IPS-15b (cell line): Measurements from ENCODE around the gene NCOA4.
"Not testable (repeated sequence)": the region's sequence is repeated elsewhere in the genome, so short reads cannot be mapped to it uniquely, and the experiment has no call there.

Experiments used
- H3K27me3 ChIP-seq: one replicate; pipeline ENCODE4 v1.6.1; 2013; ENCODE audit warnings: low read length; ENCODE audit not compliant: control insufficient read depth, insufficient read depth
- H3K36me3 ChIP-seq: one replicate; pipeline ENCODE4 v1.6.1; 2013; ENCODE audit warnings: low read length; ENCODE audit not compliant: control insufficient read depth, insufficient read depth
- H3K4me1 ChIP-seq: one replicate; pipeline ENCODE4 v1.6.1; 2013; ENCODE audit warnings: mild to moderate bottlenecking, low read length; ENCODE audit not compliant: control insufficient read depth, insufficient read depth
- H3K4me3 ChIP-seq: one replicate; pipeline ENCODE4 v1.5.1; 2013; ENCODE audit warnings: low read depth, low read length
- H3K9ac ChIP-seq: one replicate; pipeline ENCODE4 v1.6.1; 2013; ENCODE audit warnings: low read depth, mild to moderate bottlenecking, low read length
- H3K9me3 ChIP-seq: one replicate; pipeline ENCODE4 v1.6.1; 2013; ENCODE audit warnings: mild to moderate bottlenecking, low read length; ENCODE audit not compliant: control insufficient read depth, insufficient read depth

Gene NCOA4

DNA sequence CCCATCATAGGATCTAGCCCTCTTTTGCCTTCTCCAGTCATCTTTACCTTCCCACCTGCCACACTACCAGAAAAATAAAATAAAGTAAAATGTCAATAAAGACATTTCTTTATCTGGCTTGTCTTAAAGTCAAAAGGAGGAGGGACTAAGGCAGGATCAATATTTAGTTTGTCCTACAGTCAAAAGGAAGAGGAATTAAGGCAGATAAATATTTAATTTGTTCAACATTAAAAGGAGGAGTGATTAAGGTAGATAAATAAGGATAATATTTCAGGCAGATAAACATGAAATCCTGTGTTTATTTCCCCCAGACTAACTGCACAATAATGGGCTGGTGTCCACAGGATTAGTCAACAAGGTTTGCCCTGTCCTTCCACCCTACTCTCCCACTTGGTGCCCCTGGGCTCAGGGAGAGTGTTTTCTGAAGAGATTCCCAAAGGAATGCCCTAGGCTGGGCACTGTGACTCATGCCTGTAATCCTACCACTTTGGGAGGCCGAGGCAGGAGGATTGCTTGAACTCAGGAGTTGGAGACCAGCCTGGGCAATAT is 33.9 kb upstream of the NCOA4 start:
- Histone ChIP-seq H3K9me3 (no peaks in the 10 kb centered on the region), H3K9ac (no peak overlapping the region), H3K4me1 (peaks cover 2% of the 10 kb centered on the region), H3K27me3 (no peaks in the 10 kb centered on the region), H3K4me3 (no peak overlapping the region), H3K36me3 (no peaks in the 10 kb centered on the region)

DNA sequence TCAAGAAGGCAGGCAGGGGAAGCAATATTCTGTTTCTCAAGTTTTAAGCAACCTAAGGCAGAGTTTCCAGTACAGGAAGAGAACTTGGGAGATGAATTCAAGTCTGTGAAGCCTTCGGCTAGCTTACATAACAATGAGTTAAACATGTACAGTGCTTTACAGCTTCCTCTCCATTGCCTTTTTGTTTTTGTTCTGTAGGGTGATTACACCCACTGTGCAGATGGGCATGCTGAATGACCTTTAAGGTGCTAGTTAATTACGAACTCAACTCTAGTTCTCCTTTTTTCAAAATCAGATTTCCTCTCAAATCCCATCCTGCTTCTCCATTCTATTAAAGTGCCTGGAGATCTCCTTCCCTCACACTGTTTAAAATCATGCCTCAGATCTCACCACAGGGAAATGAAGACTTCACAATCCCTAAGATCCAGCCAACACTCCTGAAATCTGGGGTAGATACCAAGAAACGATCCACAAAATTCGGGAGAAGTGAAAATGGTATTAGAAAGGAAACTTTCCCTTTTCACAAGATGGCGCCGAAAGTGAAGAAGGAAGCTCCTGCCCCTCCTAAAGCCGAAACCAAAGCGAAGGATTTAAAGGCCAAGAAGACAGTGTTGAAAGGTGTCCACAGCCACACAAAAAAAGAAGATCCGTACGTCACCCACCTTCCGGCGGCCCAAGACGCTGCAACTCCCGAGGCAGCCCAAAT is 32.5 kb upstream of the NCOA4 start:
- Histone ChIP-seq H3K4me3 (no peak overlapping the region), H3K9ac (no peak overlapping the region), H3K27me3 (no peaks in the 10 kb centered on the region), H3K36me3 (no peaks in the 10 kb centered on the region), H3K4me1 (peaks cover 2% of the 10 kb centered on the region), H3K9me3 (no peaks in the 10 kb centered on the region)

DNA sequence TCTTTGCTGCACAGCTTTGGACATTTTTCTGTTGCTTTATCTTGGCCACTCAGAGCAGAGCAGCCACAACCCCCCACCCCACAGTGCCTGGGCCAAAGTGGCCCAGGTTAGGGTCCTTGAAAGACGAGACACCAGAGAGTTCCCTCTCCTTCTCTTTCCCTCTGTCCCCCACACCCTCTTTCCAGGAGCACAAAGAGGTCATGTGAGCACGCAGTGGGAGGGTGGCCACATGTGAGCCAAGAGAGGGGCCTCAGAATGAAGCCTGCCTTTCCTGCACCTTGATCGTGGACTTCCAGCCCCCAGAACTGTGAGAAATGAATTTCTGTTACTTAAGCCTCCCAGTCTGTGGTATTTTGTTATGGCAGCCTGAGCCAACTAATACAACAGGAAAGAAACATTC is 30.3 kb upstream of the NCOA4 start:
- Histone ChIP-seq H3K4me3 (no peak overlapping the region), H3K4me1 (peaks cover 4% of the 10 kb centered on the region), H3K9ac (no peak overlapping the region), H3K36me3 (no peaks in the 10 kb centered on the region), H3K9me3 (no peaks in the 10 kb centered on the region), H3K27me3 (no peaks in the 10 kb centered on the region)

DNA sequence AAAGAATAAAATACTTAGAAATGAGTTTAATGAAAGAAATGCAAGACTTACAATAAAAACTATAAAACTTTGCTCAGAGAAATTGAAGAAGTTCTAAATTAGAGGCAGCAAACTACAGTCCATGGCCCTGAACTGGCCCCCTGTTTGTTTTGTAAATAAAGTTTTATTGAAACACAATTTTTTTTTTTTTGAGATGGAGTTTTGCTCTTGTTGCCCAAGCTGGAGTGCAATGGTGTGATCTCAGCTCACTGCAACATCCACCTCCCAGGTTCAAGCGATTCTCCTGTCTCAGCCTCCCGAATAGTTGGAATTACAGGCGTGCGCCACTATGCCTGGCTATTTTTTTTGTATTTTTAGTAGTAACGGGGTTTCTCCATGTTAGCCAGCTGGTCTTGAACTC is 27.5 kb upstream of the NCOA4 start:
- peaks cover 14% of the 10 kb centered on the region for H3K4me1 ChIP-seq
- not testable (repeated sequence) for H3K9me3 ChIP-seq, H3K36me3 ChIP-seq

DNA sequence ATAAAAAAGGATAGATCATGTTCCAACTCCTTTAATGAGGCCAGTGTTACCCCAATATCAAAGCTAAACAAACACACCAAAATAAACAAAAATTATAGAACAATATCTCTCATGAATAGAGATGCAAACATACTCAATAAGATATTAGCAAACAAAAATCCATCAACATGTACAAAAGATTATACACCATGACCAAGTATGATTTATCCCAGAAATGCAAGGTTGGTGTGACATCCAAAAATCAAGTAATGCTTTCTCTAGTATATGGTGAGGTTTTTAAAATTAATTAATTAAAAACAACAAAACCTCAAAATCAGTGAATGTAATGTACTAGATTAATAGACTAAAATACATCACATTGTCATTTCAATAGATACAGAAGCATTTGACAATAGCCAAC is 26.6 kb upstream of the NCOA4 start:
- Histone ChIP-seq H3K27me3 (no peaks in the 10 kb centered on the region), H3K36me3 (no peaks in the 10 kb centered on the region), H3K4me3 (no peak overlapping the region), H3K4me1 (peaks cover 16% of the 10 kb centered on the region), H3K9me3 (no peaks in the 10 kb centered on the region), H3K9ac (no peak overlapping the region)

More for the DNA sequence above, 27.5 kb upstream of the NCOA4 start:
- H3K4me3 ChIP-seq, H3K27me3 ChIP-seq, H3K9ac ChIP-seq: not testable (repeated sequence)

DNA sequence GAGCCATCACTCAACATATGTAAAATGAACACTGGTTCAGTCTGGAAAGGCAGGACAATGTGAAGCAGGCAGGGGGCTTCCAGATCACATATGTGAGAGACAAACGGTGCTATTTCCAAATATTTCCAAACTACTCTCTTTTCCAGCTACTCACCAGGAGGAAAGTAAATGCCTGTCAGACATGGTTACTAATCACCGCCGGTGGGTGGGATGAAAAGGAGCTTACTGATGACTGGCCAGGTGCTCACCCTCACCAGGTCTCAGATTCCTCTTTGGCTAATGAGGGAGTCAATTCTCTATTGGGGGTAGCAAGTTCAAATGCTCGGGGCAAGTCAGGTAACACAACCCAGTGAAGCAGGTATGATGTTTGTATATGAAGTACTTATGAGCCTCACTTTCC is 25.3 kb upstream of the NCOA4 start:
- no peak overlapping the region for H3K4me3 ChIP-seq
- no peaks in the 10 kb centered on the region for H3K9me3 ChIP-seq
- H3K27me3 ChIP-seq: no peaks in the 10 kb centered on the region
- H3K36me3 ChIP-seq: no peaks in the 10 kb centered on the region
- peaks cover 17% of the 10 kb centered on the region for H3K4me1 ChIP-seq
- H3K9ac ChIP-seq: peak overlapping the region; percentile 37

DNA sequence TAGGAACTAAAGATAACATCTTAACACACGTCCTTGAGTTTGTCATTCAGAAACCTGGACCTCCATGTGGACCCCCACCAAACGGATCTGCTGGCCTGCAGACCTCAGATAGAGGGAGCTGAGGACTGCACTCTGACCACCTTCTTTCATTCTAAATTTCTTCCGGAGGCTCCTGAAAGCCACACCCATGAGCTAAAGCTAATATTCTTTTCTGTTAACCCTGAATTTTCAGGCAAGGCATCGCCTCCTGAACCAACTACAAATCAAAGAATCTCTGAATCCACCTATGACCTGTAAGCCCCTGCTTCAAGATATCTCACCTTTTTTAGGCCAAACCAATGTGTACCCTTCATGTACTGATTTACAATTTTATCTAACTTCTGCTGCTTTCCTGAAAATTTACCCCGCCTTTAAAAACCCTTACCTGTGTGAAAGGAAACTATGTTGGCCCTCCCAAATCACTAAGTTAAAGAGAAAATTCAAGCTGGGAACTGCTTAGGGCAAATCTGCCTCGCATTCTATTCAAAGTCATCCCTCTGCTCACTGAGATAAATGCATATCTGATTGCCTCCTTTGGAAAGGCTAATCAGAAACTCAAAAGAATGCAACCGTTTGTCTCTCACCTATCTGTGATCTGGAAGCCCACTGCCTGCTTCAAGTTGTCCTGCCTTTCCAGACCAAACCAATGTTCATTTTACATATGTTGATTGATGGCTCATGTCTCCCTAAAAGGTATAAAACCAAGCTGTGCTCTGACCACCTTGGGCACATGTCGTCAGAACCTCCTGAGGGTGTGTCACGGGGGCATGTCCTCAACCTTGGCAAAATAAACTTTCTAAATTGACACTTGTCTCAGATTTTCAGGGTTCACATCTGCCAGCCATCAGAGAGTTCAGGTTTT is 23.4 kb upstream of the NCOA4 start:
- no peak overlapping the region for H3K4me3 ChIP-seq
- no peak overlapping the region for H3K9ac ChIP-seq
- no peaks in the 10 kb centered on the region for H3K9me3 ChIP-seq
- H3K36me3 ChIP-seq: no peaks in the 10 kb centered on the region
- no peaks in the 10 kb centered on the region for H3K27me3 ChIP-seq
- H3K4me1 ChIP-seq: peaks cover 16% of the 10 kb centered on the region

DNA sequence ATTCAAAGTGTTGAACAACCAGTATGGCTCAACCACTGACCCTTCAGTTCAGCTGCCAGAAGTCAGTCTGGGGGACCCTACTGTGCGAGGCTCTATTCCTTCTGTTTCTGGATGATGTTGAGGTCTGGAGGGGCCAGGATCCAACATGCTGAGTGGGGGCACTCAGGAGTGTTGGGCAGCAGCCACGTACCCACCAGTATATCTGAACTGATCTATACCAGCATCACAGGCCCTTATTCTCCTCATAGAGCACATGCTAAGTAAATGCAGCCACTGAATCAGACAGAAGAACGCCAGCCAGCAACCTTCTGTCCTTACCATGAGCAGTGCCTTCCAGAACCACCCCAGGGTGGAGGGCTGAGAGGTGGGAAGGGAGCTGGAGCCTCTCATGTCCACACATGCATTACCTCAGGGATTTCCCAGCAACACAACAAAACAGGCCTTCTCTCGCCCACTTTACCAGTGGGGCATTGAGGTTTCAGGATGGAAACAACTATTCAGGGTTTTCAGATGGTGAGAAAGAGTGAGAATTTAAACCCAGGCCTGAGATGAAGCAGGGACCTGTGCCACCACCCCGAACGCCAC is 22.5 kb upstream of the NCOA4 start:
- Histone ChIP-seq H3K27me3 (no peaks in the 10 kb centered on the region), H3K4me3 (no peak overlapping the region), H3K36me3 (no peaks in the 10 kb centered on the region), H3K9me3 (no peaks in the 10 kb centered on the region), H3K9ac (no peak overlapping the region), H3K4me1 (peaks cover 16% of the 10 kb centered on the region)

DNA sequence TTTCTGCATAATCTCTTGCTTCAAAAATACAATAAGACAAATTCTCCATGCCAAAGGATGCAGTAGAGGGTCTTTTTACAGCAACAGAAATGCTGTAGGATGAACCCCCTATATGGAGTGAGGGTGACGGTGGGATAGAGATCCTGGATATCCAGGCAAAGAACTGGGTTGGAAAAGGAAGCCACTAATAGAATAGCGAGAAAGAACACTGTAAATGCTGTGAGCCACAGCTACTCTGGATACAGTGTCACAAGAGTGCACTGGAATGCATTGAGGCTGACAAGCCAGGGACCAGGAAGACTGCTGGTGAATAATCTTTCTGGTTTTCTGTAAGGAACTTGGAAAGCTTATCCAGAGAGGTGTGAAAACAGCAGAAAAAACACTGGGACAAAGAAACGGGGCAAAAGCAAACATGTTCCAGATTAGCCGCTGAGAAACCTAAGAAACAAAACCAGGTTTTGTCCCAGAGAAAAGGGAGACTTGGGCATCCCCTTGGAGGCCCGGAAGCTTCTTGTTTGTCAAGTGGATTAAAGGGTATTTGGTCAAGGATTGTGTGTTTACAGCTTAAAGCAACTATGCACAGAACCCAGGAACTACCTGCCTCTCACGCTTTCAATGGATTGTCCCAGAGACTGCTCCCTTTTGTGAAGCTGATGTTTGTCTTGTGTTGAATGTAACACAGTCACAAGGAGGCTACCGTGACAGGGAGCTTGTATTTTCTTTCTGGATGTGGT is 21.8 kb upstream of the NCOA4 start:
- Histone ChIP-seq H3K9me3 (no peaks in the 10 kb centered on the region), H3K9ac (no peak overlapping the region), H3K4me1 (peaks cover 16% of the 10 kb centered on the region), H3K36me3 (no peaks in the 10 kb centered on the region), H3K27me3 (no peaks in the 10 kb centered on the region), H3K4me3 (no peak overlapping the region)

DNA sequence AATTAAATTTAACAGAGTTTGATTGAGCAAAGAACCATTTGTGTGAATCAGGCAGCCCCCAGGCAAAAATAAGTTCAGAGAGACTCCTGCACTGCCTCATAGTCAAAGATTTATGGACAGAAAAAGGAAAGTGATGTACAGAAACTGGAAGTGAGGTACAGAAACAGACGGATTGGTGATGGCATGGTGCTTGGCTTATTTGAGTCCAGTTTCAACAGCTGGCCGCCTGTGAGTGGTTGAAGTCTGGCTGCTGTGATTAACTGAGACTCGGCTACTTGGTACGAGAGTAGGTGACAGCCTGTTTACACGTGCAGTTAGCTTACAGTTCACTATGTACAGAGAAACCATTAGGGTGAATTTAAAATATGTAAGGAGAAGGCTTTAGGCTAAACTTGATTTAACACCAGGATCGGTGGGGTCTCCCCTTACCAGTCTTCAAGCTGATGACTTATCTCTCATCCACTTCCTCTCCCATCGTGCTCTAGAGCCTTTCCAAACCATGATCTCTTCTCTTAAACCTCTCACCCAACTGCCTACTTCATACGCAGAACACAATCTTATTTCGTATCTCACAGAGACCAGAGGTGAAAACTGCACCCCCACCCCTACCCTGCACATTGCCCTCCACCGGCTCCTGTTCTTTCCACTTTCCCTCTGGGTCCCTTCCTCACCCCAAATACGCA is 20.7 kb upstream of the NCOA4 start:
- no peaks in the 10 kb centered on the region for H3K27me3 ChIP-seq
- H3K9ac ChIP-seq: no peak overlapping the region
- peaks cover 16% of the 10 kb centered on the region for H3K4me1 ChIP-seq
- H3K9me3 ChIP-seq: no peaks in the 10 kb centered on the region
- no peaks in the 10 kb centered on the region for H3K36me3 ChIP-seq
- no peak overlapping the region for H3K4me3 ChIP-seq

DNA sequence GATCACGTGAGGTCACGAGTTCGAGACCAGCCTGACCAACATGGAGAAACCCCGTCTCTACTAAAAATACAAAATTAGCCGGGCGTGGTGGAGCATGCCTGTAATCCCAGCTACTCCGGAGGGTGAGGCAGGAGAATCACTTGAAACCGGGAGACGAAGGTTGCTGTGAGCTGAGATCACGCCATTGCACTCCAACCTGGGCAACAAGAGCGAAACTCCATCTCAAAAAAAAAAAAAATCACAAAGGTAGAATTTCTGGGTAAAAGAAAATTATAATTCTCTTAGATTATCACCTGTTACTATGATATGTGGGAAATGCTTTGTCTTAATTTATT is 19.0 kb upstream of the NCOA4 start:
- not testable (repeated sequence) for H3K4me3 ChIP-seq, H3K9ac ChIP-seq

More for the DNA sequence above, 19.0 kb upstream of the NCOA4 start:
- peaks cover 11% of the 10 kb centered on the region for H3K4me1 ChIP-seq
- H3K27me3 ChIP-seq, H3K36me3 ChIP-seq, H3K9me3 ChIP-seq: not testable (repeated sequence)
